ENCODE data around the gene INSYN1. TPM values are rescaled to one million over a fixed set of nuclear protein-coding genes. Genes with fewer than 3 reads are reported as not detected.
A peak's percentile ranks its signal among the peaks of the same experiment; 100 is the strongest.
"Not testable (repeated sequence)": the region's sequence is repeated elsewhere in the genome, so short reads cannot be mapped to it uniquely, and the experiment has no call there.

The INSYN1 gene
- total RNA-seq (2014; rRNA removed; shearing (Covaris generic)), result not detected in 2 replicates

GRCh38 chr15:73753250-73754130, at the start of gene INSYN1:
TSS of gene INSYN1 (minus strand) at chr15:73753351. CDS start at chr15:73751130, 2,221 bp downstream.
- no peak for DNase-seq (ENCODE audit: low spot score)

GRCh38 chr15:73802431-73803041, 49.4 kb upstream of the INSYN1 start:
- no peak for DNase-seq (ENCODE audit: low spot score)

DNA sequence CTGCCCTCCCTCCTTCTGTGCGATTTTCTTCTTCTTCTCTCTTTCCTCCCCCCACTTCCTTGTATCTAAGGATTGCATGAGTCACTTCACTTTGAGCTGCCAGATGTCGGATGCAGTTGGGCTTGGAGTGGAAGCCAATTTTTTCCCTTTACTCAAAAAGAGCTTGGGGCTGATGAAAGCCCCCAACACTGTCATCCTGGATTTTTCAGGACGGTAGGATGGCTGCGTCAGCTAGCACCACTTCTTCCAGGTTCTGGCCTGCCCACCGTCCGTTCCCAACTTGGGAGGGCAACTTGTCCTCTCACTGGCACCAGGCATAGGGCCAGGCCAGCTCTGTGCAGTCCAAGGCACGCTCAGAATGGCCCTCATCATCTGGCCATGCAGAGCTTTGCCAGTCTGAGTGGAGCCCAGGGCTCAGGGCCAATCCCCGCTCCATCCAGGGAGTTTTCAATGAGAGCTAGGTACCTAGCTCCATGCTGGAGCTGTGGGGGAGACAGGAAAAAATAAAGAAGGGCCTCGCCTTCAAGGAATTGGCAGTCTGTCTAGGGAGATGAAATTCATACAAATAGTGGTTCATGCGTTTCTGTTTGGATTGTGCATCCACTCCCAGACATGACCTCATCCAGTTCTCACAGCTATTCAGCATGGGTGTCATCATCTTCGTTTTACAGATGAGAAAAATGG, 47.7 kb upstream of the INSYN1 start:
- peak; percentile 39 for DNase-seq (ENCODE audit: low spot score)

DNA sequence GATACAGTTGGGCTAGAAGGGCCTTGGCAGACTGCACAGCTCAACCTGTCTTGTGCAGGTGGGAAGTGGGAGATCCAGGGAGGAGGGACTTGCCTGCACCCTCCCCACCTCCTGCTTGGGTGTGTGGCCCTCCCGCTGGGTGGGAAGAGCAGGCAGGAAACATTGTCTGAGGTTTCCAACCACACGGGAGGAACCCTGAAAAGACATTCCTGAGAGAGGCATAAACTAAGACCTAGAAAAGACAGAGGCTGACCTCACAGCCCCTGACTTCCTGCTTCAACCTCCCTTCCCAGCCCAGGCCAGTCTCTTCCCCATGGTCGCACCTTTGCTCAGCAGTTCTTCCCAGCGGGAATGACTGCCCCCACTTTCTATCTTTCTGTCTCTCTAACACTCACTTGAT, 46.3 kb upstream of the INSYN1 start:
- peak; percentile 66 for DNase-seq (ENCODE audit: low spot score)

GRCh38 chr15:73797366-73798158, 44.4 kb upstream of the INSYN1 start:
- DNase-seq (ENCODE audit: low spot score), result peak; percentile 58

- DNase-seq (ENCODE audit: low spot score), result no peak
Measured at GRCh38 chr15:73796331-73796831, 43.2 kb upstream of the INSYN1 start.

DNA sequence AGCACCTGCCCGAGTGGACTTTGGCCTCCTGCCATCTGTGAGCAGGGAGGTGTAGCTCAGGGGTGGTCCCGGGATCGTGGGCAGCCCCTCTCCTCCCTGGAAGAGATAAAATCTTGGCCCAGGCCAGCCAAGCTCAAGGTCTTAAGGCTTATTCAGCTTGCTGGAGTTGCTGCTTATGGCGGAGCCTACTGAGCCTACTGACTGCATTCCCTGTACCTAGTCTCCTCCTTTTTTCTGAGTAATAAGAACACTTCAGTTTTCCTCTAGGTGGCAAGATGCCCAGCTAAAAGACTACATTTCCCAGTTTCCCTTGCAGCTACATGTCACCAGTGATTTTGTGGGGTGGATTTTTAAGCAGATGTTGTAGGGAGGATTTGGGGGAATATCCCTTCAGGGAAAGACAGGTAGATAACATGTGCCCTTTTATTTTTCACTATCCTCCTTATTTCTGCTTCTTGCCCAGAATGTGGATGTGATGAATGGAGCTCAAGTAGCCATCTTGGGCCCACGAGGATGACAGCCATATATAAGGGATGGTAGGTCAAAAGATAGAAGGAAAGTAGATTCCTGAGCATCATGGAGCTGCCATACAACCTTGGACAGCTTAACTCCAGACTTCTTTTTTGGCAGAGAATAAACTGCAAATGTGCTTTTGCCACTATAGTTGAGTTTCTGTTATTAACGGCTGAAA, 41.4 kb upstream of the INSYN1 start:
- DNase-seq (ENCODE audit: low spot score), result peak; percentile 68

- DNase-seq (ENCODE audit: low spot score), result not testable (repeated sequence)
Measured at GRCh38 chr15:73792899-73793541, 39.9 kb upstream of the INSYN1 start.

- DNase-seq (ENCODE audit: low spot score), result no peak
Measured at GRCh38 chr15:73792415-73792814, 39.3 kb upstream of the INSYN1 start.

DNA sequence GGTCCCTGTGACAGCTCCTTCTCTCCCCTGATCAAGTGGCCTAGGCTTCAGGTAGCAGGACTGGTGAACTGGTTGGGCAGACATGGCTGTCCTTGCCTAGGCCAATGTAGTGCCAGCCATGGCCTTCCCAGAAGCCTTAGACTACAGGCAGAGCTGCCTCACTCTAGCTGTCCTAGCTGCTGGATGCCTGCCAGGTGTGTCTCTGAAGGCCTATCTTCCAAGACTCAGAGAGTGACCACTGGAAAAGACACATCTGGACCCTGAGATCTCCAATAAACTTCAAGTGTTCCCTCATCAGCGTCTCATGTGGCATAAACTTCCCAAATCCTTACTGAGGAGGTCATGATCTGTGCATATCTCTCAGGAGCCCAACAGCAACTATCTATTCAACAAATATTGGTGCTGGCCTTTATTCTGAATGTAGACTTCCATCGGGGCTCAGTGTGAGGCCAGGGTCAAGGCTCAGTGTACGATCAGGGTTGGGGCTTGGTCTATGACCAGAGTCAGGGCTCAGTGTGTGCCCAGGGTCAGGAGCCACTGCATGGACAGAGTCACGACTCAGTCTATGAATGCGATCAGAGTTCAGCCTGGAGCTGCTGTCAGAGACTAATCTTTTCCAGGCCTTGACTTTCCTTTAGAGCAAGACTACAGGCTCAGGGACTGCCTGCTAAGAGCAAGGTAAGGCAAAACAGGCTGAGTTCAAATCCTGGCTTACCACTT, 36.5 kb upstream of the INSYN1 start:
- no peak for DNase-seq (ENCODE audit: low spot score)

DNA sequence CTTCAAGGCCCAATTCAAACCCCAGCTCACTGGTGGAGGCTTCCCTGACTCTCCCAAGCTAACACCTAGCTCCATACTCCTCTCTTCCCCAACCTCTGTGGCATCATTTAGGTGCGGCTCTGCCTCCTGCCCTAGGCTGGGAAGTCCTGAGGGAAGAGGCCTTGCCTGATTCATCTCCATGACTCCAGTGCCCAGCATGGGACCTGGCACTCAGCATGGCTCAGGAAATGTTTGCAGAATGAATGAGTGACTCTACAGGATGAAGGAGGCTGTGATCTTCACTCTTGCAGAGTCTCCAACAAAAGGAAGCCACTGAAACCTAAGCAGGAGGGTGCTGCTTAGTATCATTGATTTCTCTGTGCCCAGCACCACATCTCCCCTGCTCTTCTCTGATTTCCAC, 34.5 kb upstream of the INSYN1 start:
- no peak for DNase-seq (ENCODE audit: low spot score)

DNA sequence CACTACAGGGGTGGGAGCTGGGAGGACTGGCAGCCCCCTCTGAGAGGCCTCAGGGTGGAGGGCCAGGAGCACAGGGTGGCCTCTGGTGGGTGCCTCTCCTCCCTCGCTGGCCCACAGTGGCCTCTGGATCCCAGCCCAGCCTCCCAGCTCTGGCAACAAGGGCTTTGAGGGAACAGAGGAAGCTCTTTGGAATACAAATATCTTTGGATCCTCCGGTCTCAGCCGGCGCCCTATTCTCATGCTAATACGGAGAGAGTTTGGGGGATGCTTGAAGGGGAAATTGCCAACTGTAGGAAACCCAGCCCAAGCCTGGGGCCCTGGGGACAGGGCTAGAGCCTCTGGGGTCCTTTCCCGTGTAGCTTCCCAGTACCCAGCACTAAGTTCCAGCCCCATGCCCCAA, 33.4 kb upstream of the INSYN1 start:
- no peak for DNase-seq (ENCODE audit: low spot score)

GRCh38 chr15:73785256-73786014, 32.3 kb upstream of the INSYN1 start:
- not testable (repeated sequence) for DNase-seq (ENCODE audit: low spot score)

GRCh38 chr15:73784291-73784690, 31.1 kb upstream of the INSYN1 start:
- DNase-seq (ENCODE audit: low spot score), result no peak

GRCh38 chr15:73782344-73782959, 29.3 kb upstream of the INSYN1 start:
- no peak for DNase-seq (ENCODE audit: low spot score)

DNA sequence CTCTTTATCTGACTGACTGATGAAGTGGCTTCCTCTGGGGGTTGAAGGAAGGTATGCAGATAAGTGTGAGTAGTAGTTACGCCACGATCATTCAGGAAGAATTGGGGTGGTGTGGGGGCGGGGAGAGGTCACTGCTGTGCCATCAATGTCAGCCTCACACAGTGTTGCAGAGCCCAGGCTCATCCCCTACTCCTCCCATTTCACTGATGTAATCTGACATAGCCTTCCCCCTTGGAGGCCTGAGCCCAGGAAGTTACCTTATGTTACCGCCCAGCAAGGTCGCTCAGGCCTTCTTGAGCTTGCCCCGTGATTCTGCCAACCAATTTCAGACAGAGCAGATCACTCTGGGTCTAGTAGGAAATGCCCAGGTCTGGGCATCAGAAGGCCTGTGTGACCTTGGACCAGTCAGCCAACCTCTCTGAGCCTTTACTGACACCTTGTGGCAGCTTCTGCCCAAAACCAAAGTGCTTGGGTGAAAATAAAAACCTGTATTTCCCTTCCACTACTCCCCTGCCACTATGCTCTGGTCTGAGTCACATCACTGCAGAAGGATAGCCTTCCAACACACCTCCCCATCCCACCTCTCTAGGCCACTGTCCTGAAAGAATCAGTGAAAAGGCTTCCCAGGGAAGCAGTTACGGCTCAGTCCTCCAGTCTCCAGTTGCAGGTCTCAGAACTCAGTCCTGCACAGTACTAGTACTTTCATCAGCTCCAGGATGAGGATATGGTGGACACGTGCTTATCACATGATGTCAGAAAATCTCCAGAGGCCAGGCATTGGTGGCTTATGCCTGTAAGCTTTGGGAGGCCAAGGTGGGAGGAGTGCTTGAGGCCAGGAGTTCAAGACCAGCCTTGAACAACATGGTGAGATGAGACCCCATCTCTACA, 28.1 kb upstream of the INSYN1 start:
- DNase-seq (ENCODE audit: low spot score), result peak; percentile 72

- no peak for DNase-seq (ENCODE audit: low spot score)
Measured at GRCh38 chr15:73779974-73780373, 26.8 kb upstream of the INSYN1 start.

All from HT-29 (cell line).